ENCODE results near the gene MYL4. TPM values are rescaled to one million over a fixed set of nuclear protein-coding genes. Genes with fewer than 3 reads are reported as not detected.

The MYL4 gene
- total RNA-seq, 4 donors from 2014 or later: 0.50 to 0.52 TPM; not detected in 2

GRCh38 chr17:47270946-47271705 lies 62.0 kb downstream of the MYL4 start:
- WGBS: 95% methylated on average over 2 of the region's 2 CpGs
- Histone ChIP-seq H3K4me3 (no peak overlapping the region), H3K9me3 (no peaks in the 10 kb centered on the region), H3K36me3 (no peaks in the 10 kb centered on the region), H3K27me3 (no peaks in the 10 kb centered on the region), H3K27ac (replicated peaks in 1 of 4) (peak overlapping the region in 1 of 4 donors; percentile 10), H3K4me1 (peaks cover 28 to 54% (median 46%) of the 10 kb centered on the region in 4 donors)
- no peak for DNase-seq (ENCODE audit: extremely low spot score)
- intact Hi-C loops (cut with DNase I): no loop called here
- no peak for TF ChIP-seq POLR2AphosphoS5 (IDR thresholded peaks at IDR 0.05)
- no peak for TF ChIP-seq EP300 (IDR thresholded peaks at IDR 0.05)
- no peak for TF ChIP-seq POLR2A (IDR thresholded peaks at IDR 0.05; ENCODE audit: low read depth)
- TF ChIP-seq CTCF (IDR thresholded peaks at IDR 0.05): no peak

GRCh38 chr17:47272491-47272890 lies 63.3 kb downstream of the MYL4 start:
- Histone ChIP-seq H3K4me3 (no peak overlapping the region), H3K36me3 (no peaks in the 10 kb centered on the region), H3K4me1 (peaks cover 31 to 55% (median 47%) of the 10 kb centered on the region in 4 donors), H3K9me3 (no peaks in the 10 kb centered on the region), H3K27me3 (no peaks in the 10 kb centered on the region), H3K27ac (replicated peaks in 1 of 4) (no peak overlapping the region)
- TF ChIP-seq EP300 (IDR thresholded peaks at IDR 0.05) (no peak), POLR2A (IDR thresholded peaks at IDR 0.05; ENCODE audit: low read depth) (no peak), CTCF (IDR thresholded peaks at IDR 0.05) (no peak)
- no peak for DNase-seq (ENCODE audit: extremely low spot score)
- 87% methylated on average over 1 of the region's 1 CpG for WGBS
- intact Hi-C loops (cut with DNase I): no loop called here

- Histone ChIP-seq H3K4me3 (no peak overlapping the region), H3K4me1 (peaks cover 37 to 61% (median 53%) of the 10 kb centered on the region in 4 donors), H3K9me3 (no peaks in the 10 kb centered on the region), H3K27me3 (no peaks in the 10 kb centered on the region), H3K27ac (replicated peaks in 1 of 4) (peak overlapping the region in 3 of 4 donors; percentile 89 to 95 (median 93)), H3K36me3 (no peaks in the 10 kb centered on the region)
- WGBS: 80% methylated on average over 2 of the region's 2 CpGs
- no peak for DNase-seq (ENCODE audit: extremely low spot score)
- intact Hi-C loops (cut with DNase I): no loop called here
- TF ChIP-seq POLR2A (IDR thresholded peaks at IDR 0.05; ENCODE audit: low read depth) (no peak), CTCF (IDR thresholded peaks at IDR 0.05) (no peak), POLR2AphosphoS5 (IDR thresholded peaks at IDR 0.05) (no peak), EP300 (IDR thresholded peaks at IDR 0.05) (no peak)
Observed at GRCh38 chr17:47273245-47273644, 64.1 kb downstream of the MYL4 start.

Small RNA genes lying within 50 kb of the gene (small RNA-seq; reads per million reads assigned to genes)
- gene RNU7-186P: 0 reads per million in 3 donors

Other genes starting within 250 kb of the MYL4 start
- gene RPRML, start 230.1 kb upstream of the MYL4 start, total RNA-seq: under 1 TPM in 2 of 4 donors, not detected in 2; 0.26 to 0.50 TPM
- gene CDC27, start 20.1 kb upstream of the MYL4 start, total RNA-seq: 10 to 100 TPM; 48.2 to 51.1 (median 49.1) TPM
- 10 to 100 TPM; 48.6 to 61.5 (median 54.9) TPM for gene ITGB3, start 44.5 kb downstream of the MYL4 start, total RNA-seq
- 10 to 100 TPM in 1 of 4 donors, 1 to 10 TPM in 3; 4.0 to 12.9 (median 7.1) TPM for gene EFCAB13, start 114.6 kb downstream of the MYL4 start, total RNA-seq